SK-N-MC (cell line): ENCODE results near the gene GNAS.
A peak's percentile ranks its signal among the peaks of the same experiment; 100 is the strongest.
"Not testable (repeated sequence)": the region's sequence is repeated elsewhere in the genome, so short reads cannot be mapped to it uniquely, and the experiment has no call there.

ENCODE experiments used
- DNase-seq: peaks from one replicate; pipeline ENCODE4 v3.0.0-alpha.2; 2011; ENCODE audit warnings: low read depth, low spot score
- H3K27ac ChIP-seq: fragments of 200-600 bp; sonication (generic); 2 replicates; pipeline ENCODE4 v1.5.1; 2016; ENCODE audit warnings: mixed run types
- H3K36me3 ChIP-seq: fragments of 200-600 bp; sonication (generic); 2 replicates; pipeline ENCODE4 v1.6.1; 2017; ENCODE audit warnings: antibody characterized with exemption, low read length, mixed read lengths; ENCODE audit not compliant: insufficient read depth
- H3K4me3 ChIP-seq: fragments of 200-600 bp; sonication (generic); 2 replicates; pipeline ENCODE4 v1.5.1; 2016
- H3K9ac ChIP-seq: fragments of 200-600 bp; sonication (generic); 2 replicates; pipeline ENCODE4 v1.8.0; 2017; ENCODE audit warnings: mixed run types, mixed read lengths; ENCODE audit not compliant: insufficient read length
- H3K9me3 ChIP-seq: fragments of 200-600 bp; sonication (generic); 2 replicates; pipeline ENCODE4 v1.6.1; 2017; ENCODE audit warnings: low read depth, mild to moderate bottlenecking, antibody characterized with exemption, low read length, moderate library complexity, mixed read lengths
- EZH2 ChIP-seq: fragments of 200-600 bp; sonication (generic); IDR thresholded peaks from one replicate; pipeline ENCODE4 v1.6.1; 2017; ENCODE audit warnings: antibody characterized with exemption
- FOXP2 ChIP-seq: optimal IDR thresholded peaks from 2 replicates; pipeline ENCODE3; 2011; ENCODE audit warnings: mild to moderate bottlenecking, moderate library complexity; ENCODE audit not compliant: insufficient read depth; ENCODE audit errors: extremely low read length, control extremely low read depth
- POLR2AphosphoS5 ChIP-seq: IDR thresholded peaks from 2 replicates; pipeline ENCODE4 v1.6.1; 2012; ENCODE audit warnings: mild to moderate bottlenecking, low read depth, low read length, borderline replicate concordance

GNAS gene

GRCh38 chr20:58938541-58938940 lies 86.0 kb downstream of the GNAS start:
- Histone ChIP-seq H3K36me3 (no peaks in the 10 kb centered on the region), H3K27ac (no peak overlapping the region), H3K9ac (no peak overlapping the region), H3K9me3 (peaks cover 4% of the 10 kb centered on the region; the same call in 1 of the 2 replicates), H3K4me3 (no peak overlapping the region)
- DNase-seq: no peak
- TF ChIP-seq POLR2AphosphoS5: no peak
- no peak for TF ChIP-seq FOXP2
- TF ChIP-seq EZH2: no peak

GRCh38 chr20:58941471-58941870 lies 89.0 kb downstream of the GNAS start:
- Histone ChIP-seq H3K9ac (no peak overlapping the region), H3K9me3 (no peaks in the 10 kb centered on the region), H3K4me3 (no peak overlapping the region), H3K27ac (no peak overlapping the region), H3K36me3 (no peaks in the 10 kb centered on the region)
- no peak for DNase-seq
- TF ChIP-seq POLR2AphosphoS5 (no peak), EZH2 (no peak), FOXP2 (no peak)

- TF ChIP-seq FOXP2: no peak
- no peak for TF ChIP-seq EZH2
- no peak for TF ChIP-seq POLR2AphosphoS5
- Histone ChIP-seq H3K9ac (no peak overlapping the region), H3K27ac (no peak overlapping the region), H3K9me3 (no peaks in the 10 kb centered on the region), H3K4me3 (no peak overlapping the region), H3K36me3 (no peaks in the 10 kb centered on the region)
- DNase-seq: no peak
These were observed 90.0 kb downstream of the GNAS start for GRCh38 chr20:58942549-58942948.

- TF ChIP-seq FOXP2: no peak
- TF ChIP-seq EZH2: no peak
- no peak for TF ChIP-seq POLR2AphosphoS5
- H3K36me3 ChIP-seq: no peaks in the 10 kb centered on the region
- H3K9me3 ChIP-seq: no peaks in the 10 kb centered on the region
These were observed 92.1 kb downstream of the GNAS start for GRCh38 chr20:58944610-58945009.

GRCh38 chr20:58945965-58946631 lies 93.6 kb downstream of the GNAS start:
- H3K27ac ChIP-seq: no peak overlapping the region
- no peak for DNase-seq
- no peak for TF ChIP-seq EZH2
- no peak for TF ChIP-seq FOXP2
- TF ChIP-seq POLR2AphosphoS5: no peak
- no peaks in the 10 kb centered on the region for H3K9me3 ChIP-seq
- no peak overlapping the region for H3K4me3 ChIP-seq
- H3K9ac ChIP-seq: no peak overlapping the region
- H3K36me3 ChIP-seq: no peaks in the 10 kb centered on the region

More at GRCh38 chr20:58944610-58945009, 92.1 kb downstream of the GNAS start:
- H3K9ac ChIP-seq: no peak overlapping the region
- no peak for DNase-seq
- no peak overlapping the region for H3K4me3 ChIP-seq
- no peak overlapping the region for H3K27ac ChIP-seq

- DNase-seq, H3K9ac ChIP-seq, H3K36me3 ChIP-seq, H3K27ac ChIP-seq, H3K9me3 ChIP-seq, H3K4me3 ChIP-seq: not testable (repeated sequence)
These were observed 95.4 kb downstream of the GNAS start for GRCh38 chr20:58947797-58948388.

- no peak for DNase-seq
- H3K36me3 ChIP-seq: no peaks in the 10 kb centered on the region
- H3K27ac ChIP-seq: no peak overlapping the region
- TF ChIP-seq FOXP2: no peak
- TF ChIP-seq POLR2AphosphoS5: no peak
- no peak for TF ChIP-seq EZH2
- H3K9ac ChIP-seq: no peak overlapping the region
- no peaks in the 10 kb centered on the region for H3K9me3 ChIP-seq
- no peak overlapping the region for H3K4me3 ChIP-seq
These were observed 98.1 kb downstream of the GNAS start for GRCh38 chr20:58950603-58951002.

- TF ChIP-seq FOXP2 (no peak), EZH2 (no peak), POLR2AphosphoS5 (no peak)
- Histone ChIP-seq H3K27ac (no peak overlapping the region), H3K4me3 (no peak overlapping the region)
These were observed 100.5 kb downstream of the GNAS start for GRCh38 chr20:58953050-58953449.

GRCh38 chr20:58956078-58956477 lies 103.6 kb downstream of the GNAS start:
- H3K4me3 ChIP-seq: no peak overlapping the region
- no peak overlapping the region for H3K27ac ChIP-seq
- H3K9me3 ChIP-seq: no peaks in the 10 kb centered on the region
- H3K9ac ChIP-seq: no peak overlapping the region
- TF ChIP-seq POLR2AphosphoS5: no peak
- no peak for TF ChIP-seq EZH2
- no peak for TF ChIP-seq FOXP2
- DNase-seq: peak; percentile 18
- H3K36me3 ChIP-seq: no peaks in the 10 kb centered on the region

More at GRCh38 chr20:58953050-58953449, 100.5 kb downstream of the GNAS start:
- DNase-seq: no peak
- Histone ChIP-seq H3K36me3 (no peaks in the 10 kb centered on the region), H3K9me3 (no peaks in the 10 kb centered on the region), H3K9ac (no peak overlapping the region)
